OCI-LY7 (cell line): ENCODE data around the gene CABP1. TPM values are rescaled to one million over a fixed set of nuclear protein-coding genes. Genes with fewer than 3 reads are reported as not detected.
"Not testable (repeated sequence)": the region's sequence is repeated elsewhere in the genome, so short reads cannot be mapped to it uniquely, and the experiment has no call there.

Experiments
- BruUV-seq: library from RNA; stranded (reverse); fragments of 400-500 nt; replicated peaks from 2 replicates; lab custom pipeline; 2021; lab: Mats Ljungman, UMichigan
- CTCF ChIA-PET: fragments of 300-600 bp; sonication (Branson Sonifier 250); formaldehyde crosslinking; loops from one replicate; lab custom pipeline; 2022; ENCODE audit warnings: antibody characterized with exemption; ENCODE audit not compliant: unreplicated experiment; lab: Charles Lee
- POLR2A ChIA-PET: fragments of 300-600 bp; sonication (Branson Sonifier 250); formaldehyde crosslinking; loops from one replicate; lab custom pipeline; 2022; ENCODE audit warnings: antibody characterized with exemption; lab: Charles Lee
- DNase-seq: peaks from one replicate; pipeline ENCODE4 v3.0.0-alpha.2; 2015; ENCODE audit warnings: low spot score
- H2AFZ ChIP-seq: fragments of 200-600 bp; sonication (generic), shearing (Covaris generic); 2 replicates; pipeline ENCODE4 v1.6.1; 2014; ENCODE audit warnings: mild to moderate bottlenecking, antibody characterized with exemption, low read length, moderate library complexity
- H3K27ac ChIP-seq: fragments of 200-600 bp; sonication (generic); 2 replicates; pipeline ENCODE4 v1.5.1; 2014; ENCODE audit warnings: mixed run types, low read depth, mild to moderate bottlenecking, moderate library complexity, low read length, inconsistent platforms; ENCODE audit not compliant: poor library complexity, severe bottlenecking
- H3K36me3 ChIP-seq: fragments of 200-600 bp; sonication (generic); 2 replicates; pipeline ENCODE4 v1.6.1; 2014; ENCODE audit warnings: mild to moderate bottlenecking, antibody characterized with exemption, low read length, moderate library complexity, mixed read lengths; ENCODE audit not compliant: insufficient read depth
- H3K4me1 ChIP-seq: fragments of 200-600 bp; sonication (generic); 2 replicates; pipeline ENCODE4 v1.5.1; 2014; ENCODE audit warnings: mild to moderate bottlenecking, low read length; ENCODE audit not compliant: insufficient read depth, poor library complexity, severe bottlenecking
- H3K4me2 ChIP-seq: fragments of 200-600 bp; sonication (generic); 2 replicates; pipeline ENCODE4 v1.6.1; 2014; ENCODE audit warnings: mild to moderate bottlenecking, low read length
- H3K4me3 ChIP-seq: fragments of 200-600 bp; sonication (generic); 2 replicates; pipeline ENCODE4 v1.5.1; 2014; ENCODE audit warnings: mild to moderate bottlenecking, low read depth, low read length; ENCODE audit not compliant: poor library complexity, severe bottlenecking
- H3K79me2 ChIP-seq: fragments of 200-600 bp; sonication (generic); 2 replicates; pipeline ENCODE4 v1.6.1; 2016; ENCODE audit warnings: low read depth, mild to moderate bottlenecking, low read length, moderate library complexity, mixed read lengths; ENCODE audit not compliant: insufficient read depth
- H3K9me2 ChIP-seq: fragments of 200-600 bp; sonication (generic); 2 replicates; pipeline ENCODE4 v1.6.1; 2016; ENCODE audit warnings: mild to moderate bottlenecking, low read length, mixed read lengths; ENCODE audit not compliant: insufficient read depth
- H3K9me3 ChIP-seq: fragments of 200-600 bp; sonication (generic); 2 replicates; pipeline ENCODE4 v1.6.1; 2014; ENCODE audit warnings: mild to moderate bottlenecking, mixed run types, low read length, mixed read lengths
- H4K20me1 ChIP-seq: fragments of 200-600 bp; sonication (generic); 2 replicates; pipeline ENCODE4 v1.6.1; 2014; ENCODE audit warnings: mild to moderate bottlenecking, antibody characterized with exemption, low read length, moderate library complexity, mixed read lengths; ENCODE audit not compliant: insufficient read depth
- EZH2phosphoT487 ChIP-seq: fragments of 200-600 bp; sonication (generic); IDR thresholded peaks from 2 replicates; pipeline ENCODE4 v1.6.1; 2018; ENCODE audit warnings: low read depth, borderline replicate concordance, mild to moderate bottlenecking, mixed run types, antibody characterized with exemption, low read length, moderate library complexity, mixed read lengths
- intact Hi-C: fragments of 100-400 bp; cut with micrococcal nuclease; formaldehyde crosslinking; loops from one replicate; pipeline ENCODE4 v1.10.0; 2022; ENCODE audit not compliant: unreplicated experiment
- total RNA-seq, 2 experiments: library from RNA; depleted of rRNA in 1 of 2; stranded (reverse); fragments of >200 nt in 1 of 2; shearing (Covaris generic) in 1 of 2; gene quantifications; 2 replicates each; pipeline ENCODE4 v1.2.3, GENCODE V29; 2014 to 2022
- TF ChIP-seq, protein P1 (sequence below): fragments of 200-600 bp; sonication (generic); conservative IDR thresholded peaks from 2 replicates; pipeline ENCODE4 v1.5.1; 2014; ENCODE audit warnings: mild to moderate bottlenecking, antibody characterized with exemption, low read length, moderate library complexity, mixed read lengths

CABP1 gene
- total RNA-seq, 2 experiments from 2014 or later, result 0.79 to 3.8 TPM

DNA sequence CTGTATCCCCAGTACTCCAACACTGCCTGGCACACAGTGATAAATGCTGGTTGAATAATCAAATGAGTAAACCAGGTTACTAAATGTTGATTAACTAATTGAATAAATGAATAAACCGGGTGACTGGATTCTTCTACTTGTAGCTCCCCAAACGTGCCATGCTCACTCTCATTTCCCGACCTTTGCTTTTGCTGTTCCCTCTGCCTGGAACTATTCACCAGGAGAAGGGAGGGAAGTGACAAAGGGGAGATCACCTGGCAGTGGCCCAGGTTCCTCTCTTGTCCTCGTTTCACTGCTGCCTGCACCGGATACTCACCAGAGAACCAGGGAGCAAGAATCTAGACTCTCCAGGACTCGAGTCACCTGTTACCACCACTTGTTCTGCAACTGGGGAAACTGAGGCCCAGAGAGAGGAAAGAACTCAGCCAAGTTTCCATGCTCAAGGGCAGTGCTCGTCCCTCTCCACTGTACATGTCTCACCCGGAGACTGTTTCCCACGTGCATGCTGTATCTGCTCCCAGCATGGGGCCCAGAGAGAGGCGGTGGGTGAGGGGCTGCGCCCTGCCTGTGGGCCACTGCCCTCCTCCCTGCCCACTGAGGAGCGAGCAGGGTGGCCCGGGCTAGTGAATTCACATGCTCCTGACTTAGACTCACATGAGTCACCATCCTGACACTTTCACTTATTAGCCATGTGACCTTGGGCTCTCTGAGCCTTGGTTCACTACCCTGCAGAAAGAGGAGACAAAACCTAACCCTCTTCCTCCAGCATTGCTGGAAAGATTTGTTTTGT is 41.6 kb upstream of the CABP1 start:
- no TSS peak for BruUV-seq
- Histone ChIP-seq H4K20me1 (no peaks in the 10 kb centered on the region), H2AFZ (no peak overlapping the region), H3K4me2 (no peak overlapping the region), H3K4me3 (no peak overlapping the region), H3K4me1 (no peaks in the 10 kb centered on the region), H3K36me3 (no peaks in the 10 kb centered on the region), H3K9me2 (no peaks in the 10 kb centered on the region), H3K79me2 (no peaks in the 10 kb centered on the region), H3K27ac (no peak overlapping the region), H3K9me3 (no peaks in the 10 kb centered on the region)
- no peak for DNase-seq
- POLR2A ChIA-PET, result interaction anchor here (0.7 kb wide), 1 partner anchor 66 kb away, joined by 4 read pairs; no protein-coding TSS in a partner anchor
- TF ChIP-seq, protein P1, sequence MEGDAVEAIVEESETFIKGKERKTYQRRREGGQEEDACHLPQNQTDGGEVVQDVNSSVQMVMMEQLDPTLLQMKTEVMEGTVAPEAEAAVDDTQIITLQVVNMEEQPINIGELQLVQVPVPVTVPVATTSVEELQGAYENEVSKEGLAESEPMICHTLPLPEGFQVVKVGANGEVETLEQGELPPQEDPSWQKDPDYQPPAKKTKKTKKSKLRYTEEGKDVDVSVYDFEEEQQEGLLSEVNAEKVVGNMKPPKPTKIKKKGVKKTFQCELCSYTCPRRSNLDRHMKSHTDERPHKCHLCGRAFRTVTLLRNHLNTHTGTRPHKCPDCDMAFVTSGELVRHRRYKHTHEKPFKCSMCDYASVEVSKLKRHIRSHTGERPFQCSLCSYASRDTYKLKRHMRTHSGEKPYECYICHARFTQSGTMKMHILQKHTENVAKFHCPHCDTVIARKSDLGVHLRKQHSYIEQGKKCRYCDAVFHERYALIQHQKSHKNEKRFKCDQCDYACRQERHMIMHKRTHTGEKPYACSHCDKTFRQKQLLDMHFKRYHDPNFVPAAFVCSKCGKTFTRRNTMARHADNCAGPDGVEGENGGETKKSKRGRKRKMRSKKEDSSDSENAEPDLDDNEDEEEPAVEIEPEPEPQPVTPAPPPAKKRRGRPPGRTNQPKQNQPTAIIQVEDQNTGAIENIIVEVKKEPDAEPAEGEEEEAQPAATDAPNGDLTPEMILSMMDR, result no peak
- no peak for TF ChIP-seq EZH2phosphoT487
- intact Hi-C loops, result no loop called here
- CTCF ChIA-PET, result no interaction called here

DNA sequence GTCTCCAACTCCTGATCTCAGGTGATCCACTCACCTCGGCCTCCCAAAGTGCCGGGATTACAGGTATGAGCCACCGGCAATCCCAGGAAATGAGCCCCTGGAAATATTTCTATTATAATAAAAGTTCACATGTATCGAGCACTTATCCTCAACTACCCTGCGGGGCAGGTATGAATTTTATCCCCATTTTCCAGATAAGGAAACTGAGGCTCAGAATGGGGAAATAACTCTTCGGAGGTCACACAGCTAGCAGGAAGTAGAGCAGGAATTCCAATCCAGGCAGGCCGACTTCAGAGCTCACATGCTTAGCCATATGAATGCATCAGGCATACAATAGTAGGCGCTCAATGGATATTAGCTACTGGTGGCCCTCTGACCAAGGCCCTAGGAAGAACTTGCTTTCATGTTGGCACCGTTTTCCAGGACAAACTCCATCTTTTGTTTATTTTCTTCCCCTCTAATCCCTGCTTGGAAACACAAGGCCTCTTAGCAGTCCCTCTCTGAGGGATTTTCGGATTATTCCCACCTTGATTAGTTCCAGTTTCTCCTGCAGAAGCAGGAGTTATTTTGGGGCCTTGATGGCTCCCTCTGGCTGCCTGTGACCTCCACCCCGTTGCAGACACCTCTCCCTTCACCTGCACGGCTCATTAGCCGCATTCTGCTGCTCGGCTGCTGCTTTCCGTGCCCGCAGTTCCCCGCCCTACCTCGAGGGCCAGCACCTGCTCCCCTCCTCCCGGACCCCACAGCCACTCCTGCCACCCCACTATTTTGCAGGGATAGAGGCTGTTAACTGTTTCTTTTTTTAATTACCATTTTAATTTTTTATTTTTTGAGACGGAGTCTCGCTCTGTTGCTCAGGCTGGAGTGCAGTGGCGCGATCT is 40.5 kb upstream of the CABP1 start:
- no peaks in the 10 kb centered on the region for H3K9me2 ChIP-seq
- no peak overlapping the region for H2AFZ ChIP-seq
- no peak for TF ChIP-seq EZH2phosphoT487
- TF ChIP-seq, protein P1, result no peak
- no peak for DNase-seq
- H4K20me1 ChIP-seq, result no peaks in the 10 kb centered on the region
- H3K4me1 ChIP-seq, result no peaks in the 10 kb centered on the region
- H3K27ac ChIP-seq, result no peak overlapping the region
- BruUV-seq, result no TSS peak
- CTCF ChIA-PET, result no interaction called here
- H3K4me2 ChIP-seq, result no peak overlapping the region
- no peak overlapping the region for H3K4me3 ChIP-seq
- intact Hi-C loops, result no loop called here
- H3K79me2 ChIP-seq, result no peaks in the 10 kb centered on the region
- H3K36me3 ChIP-seq, result no peaks in the 10 kb centered on the region
- POLR2A ChIA-PET, result interaction anchor here (0.5 kb wide), 1 partner anchor 1966 kb away, joined by 4 read pairs; no protein-coding TSS in a partner anchor
- H3K9me3 ChIP-seq, result no peaks in the 10 kb centered on the region

DNA sequence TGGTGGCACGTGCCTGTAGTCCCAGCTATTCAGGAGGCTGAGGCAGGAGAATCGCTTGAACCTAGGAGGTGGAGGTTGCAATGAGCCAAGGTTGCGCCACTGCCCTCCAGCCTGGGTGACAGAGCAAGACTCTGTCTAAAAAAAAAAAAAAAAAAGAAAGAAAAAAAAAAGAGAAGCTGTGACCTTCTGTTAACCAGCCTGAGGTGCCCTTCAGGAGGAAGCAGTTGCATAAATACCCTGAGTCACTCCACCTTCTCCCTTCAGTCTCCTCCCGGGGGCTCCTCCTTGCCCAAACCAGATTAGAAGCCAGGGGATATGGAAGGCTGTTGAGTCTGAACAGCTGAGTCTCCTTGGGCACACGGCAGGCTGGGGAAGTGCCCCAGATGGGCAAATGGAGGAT is 38.0 kb upstream of the CABP1 start:
- H3K4me2 ChIP-seq, H2AFZ ChIP-seq, H3K79me2 ChIP-seq, H3K4me3 ChIP-seq, BruUV-seq, DNase-seq, intact Hi-C loops, H3K9me3 ChIP-seq, H3K9me2 ChIP-seq, H4K20me1 ChIP-seq, CTCF ChIA-PET, H3K4me1 ChIP-seq, H3K36me3 ChIP-seq, H3K27ac ChIP-seq: not testable (repeated sequence)
- POLR2A ChIA-PET, result interaction anchor here (0.7 to 1.0 kb wide), 2 partner anchors 233 to 512 kb away, joined by 4 read pairs; no protein-coding TSS in a partner anchor
